Ishikawa (cell line): ENCODE data around the gene IRS2.

Source experiments
- CEBPB ChIP-seq: IDR thresholded peaks from 2 replicates; pipeline ENCODE4 v1.6.1; 2012
- CREB1 ChIP-seq: IDR thresholded peaks from 2 replicates; pipeline ENCODE4 v1.6.1; 2012; ENCODE audit warnings: low read depth
- EGR1 ChIP-seq: IDR thresholded peaks from 2 replicates; pipeline ENCODE4 v1.6.1; 2012
- EP300 ChIP-seq: IDR thresholded peaks from 2 replicates; pipeline ENCODE4 v1.6.1; 2012; ENCODE audit warnings: borderline replicate concordance
- FOXM1 ChIP-seq: IDR thresholded peaks from 2 replicates; pipeline ENCODE4 v1.6.1; 2012; ENCODE audit warnings: low read depth, borderline replicate concordance
- NFIC ChIP-seq: IDR thresholded peaks from 2 replicates; pipeline ENCODE4 v1.6.1; 2012
- RAD21 ChIP-seq: IDR thresholded peaks from 2 replicates; pipeline ENCODE4 v1.6.1; 2012; ENCODE audit warnings: low read depth
- TAF1 ChIP-seq: IDR thresholded peaks from 2 replicates; pipeline ENCODE4 v1.6.1; 2012; ENCODE audit warnings: low read depth, mild to moderate bottlenecking
- TCF12 ChIP-seq: IDR thresholded peaks from 2 replicates; pipeline ENCODE4 v1.6.1; 2012; ENCODE audit warnings: low read depth
- TEAD4 ChIP-seq: IDR thresholded peaks from 2 replicates; pipeline ENCODE4 v1.6.1; 2012
- YY1 ChIP-seq: IDR thresholded peaks from 2 replicates; pipeline ENCODE4 v1.6.1; 2012; ENCODE audit warnings: low read depth
- ZBTB7A ChIP-seq: IDR thresholded peaks from 2 replicates; pipeline ENCODE4 v1.6.1; 2012; ENCODE audit warnings: low read depth
- TF ChIP-seq, protein P1 (sequence below): IDR thresholded peaks from 2 replicates; pipeline ENCODE4 v1.6.1; 2012; ENCODE audit warnings: low read depth, mild to moderate bottlenecking
- TF ChIP-seq, protein P2 (sequence below): IDR thresholded peaks from 2 replicates; pipeline ENCODE4 v1.6.1; 2012
- TF ChIP-seq, protein P3 (sequence below): IDR thresholded peaks from 2 replicates; pipeline ENCODE4 v1.6.1; 2012

IRS2 gene

DNA sequence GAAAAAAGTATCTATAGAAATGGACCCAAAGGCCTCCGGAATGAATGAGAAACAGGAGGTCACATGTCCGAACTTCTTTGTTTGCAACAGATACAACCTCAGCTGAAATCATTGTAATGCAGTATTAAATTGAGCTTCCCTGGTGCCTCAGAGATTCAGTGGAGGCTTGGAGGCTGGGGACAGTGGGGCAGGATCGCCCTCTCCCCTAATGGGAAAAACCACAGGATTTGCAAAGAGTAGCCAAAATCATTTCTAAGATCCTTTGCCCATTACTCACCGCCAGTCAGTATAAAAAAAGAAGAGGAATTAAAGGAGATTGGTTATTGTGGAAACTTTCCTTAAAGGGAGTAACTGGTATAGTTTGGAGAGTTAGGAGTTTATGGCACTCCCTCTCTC, 30.4 kb upstream of the IRS2 start:
- TF ChIP-seq CEBPB = no peak

DNA sequence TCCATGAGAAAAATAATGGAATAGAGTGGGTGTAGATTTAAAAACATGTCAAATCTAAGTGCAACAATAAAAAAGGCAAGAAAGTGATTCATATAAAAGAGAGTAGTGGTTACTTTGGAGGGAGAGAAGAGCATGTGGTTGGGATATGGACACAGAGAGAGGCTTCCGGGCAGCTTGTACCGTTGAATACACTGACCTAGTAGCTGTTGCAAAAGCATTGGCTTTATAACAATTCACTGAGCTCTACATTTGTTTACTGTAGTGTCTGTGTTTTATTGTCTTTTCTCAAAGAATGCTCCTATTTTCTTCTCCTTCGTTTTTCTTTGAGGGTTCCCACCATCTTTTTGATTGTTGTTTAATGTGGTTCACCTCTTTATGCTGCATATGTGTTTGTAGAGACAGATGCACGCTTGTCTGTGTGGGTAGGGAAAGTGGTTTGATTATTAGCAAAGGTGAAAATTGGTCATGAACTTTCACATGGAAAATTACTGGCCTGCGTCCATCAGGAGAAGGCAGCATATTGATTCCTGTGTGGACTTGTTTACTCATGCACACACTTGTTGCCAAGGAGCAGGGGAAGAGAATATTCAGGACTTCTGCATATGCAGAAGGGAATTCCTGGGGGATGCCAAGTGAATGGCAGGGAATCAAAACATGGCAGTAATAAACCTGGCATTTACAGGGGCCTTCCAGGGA, 29.9 kb upstream of the IRS2 start:
- no peak for TF ChIP-seq EP300
- TF ChIP-seq CREB1 = no peak
- TF ChIP-seq, protein P1, sequence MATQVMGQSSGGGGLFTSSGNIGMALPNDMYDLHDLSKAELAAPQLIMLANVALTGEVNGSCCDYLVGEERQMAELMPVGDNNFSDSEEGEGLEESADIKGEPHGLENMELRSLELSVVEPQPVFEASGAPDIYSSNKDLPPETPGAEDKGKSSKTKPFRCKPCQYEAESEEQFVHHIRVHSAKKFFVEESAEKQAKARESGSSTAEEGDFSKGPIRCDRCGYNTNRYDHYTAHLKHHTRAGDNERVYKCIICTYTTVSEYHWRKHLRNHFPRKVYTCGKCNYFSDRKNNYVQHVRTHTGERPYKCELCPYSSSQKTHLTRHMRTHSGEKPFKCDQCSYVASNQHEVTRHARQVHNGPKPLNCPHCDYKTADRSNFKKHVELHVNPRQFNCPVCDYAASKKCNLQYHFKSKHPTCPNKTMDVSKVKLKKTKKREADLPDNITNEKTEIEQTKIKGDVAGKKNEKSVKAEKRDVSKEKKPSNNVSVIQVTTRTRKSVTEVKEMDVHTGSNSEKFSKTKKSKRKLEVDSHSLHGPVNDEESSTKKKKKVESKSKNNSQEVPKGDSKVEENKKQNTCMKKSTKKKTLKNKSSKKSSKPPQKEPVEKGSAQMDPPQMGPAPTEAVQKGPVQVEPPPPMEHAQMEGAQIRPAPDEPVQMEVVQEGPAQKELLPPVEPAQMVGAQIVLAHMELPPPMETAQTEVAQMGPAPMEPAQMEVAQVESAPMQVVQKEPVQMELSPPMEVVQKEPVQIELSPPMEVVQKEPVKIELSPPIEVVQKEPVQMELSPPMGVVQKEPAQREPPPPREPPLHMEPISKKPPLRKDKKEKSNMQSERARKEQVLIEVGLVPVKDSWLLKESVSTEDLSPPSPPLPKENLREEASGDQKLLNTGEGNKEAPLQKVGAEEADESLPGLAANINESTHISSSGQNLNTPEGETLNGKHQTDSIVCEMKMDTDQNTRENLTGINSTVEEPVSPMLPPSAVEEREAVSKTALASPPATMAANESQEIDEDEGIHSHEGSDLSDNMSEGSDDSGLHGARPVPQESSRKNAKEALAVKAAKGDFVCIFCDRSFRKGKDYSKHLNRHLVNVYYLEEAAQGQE = no peak
- TF ChIP-seq TCF12 = no peak
- no peak for TF ChIP-seq ZBTB7A
- TF ChIP-seq YY1 = no peak
- TF ChIP-seq, protein P2, sequence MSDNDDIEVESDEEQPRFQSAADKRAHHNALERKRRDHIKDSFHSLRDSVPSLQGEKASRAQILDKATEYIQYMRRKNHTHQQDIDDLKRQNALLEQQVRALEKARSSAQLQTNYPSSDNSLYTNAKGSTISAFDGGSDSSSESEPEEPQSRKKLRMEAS = no peak
- no peak for TF ChIP-seq TEAD4
- no peak for TF ChIP-seq NFIC
- TF ChIP-seq, protein P3, sequence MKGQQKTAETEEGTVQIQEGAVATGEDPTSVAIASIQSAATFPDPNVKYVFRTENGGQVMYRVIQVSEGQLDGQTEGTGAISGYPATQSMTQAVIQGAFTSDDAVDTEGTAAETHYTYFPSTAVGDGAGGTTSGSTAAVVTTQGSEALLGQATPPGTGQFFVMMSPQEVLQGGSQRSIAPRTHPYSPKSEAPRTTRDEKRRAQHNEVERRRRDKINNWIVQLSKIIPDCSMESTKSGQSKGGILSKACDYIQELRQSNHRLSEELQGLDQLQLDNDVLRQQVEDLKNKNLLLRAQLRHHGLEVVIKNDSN = no peak
- no peak for TF ChIP-seq EGR1
- no peak for TF ChIP-seq RAD21
- no peak for TF ChIP-seq CEBPB
- TF ChIP-seq FOXM1 = no peak
- TF ChIP-seq TAF1 = no peak

DNA sequence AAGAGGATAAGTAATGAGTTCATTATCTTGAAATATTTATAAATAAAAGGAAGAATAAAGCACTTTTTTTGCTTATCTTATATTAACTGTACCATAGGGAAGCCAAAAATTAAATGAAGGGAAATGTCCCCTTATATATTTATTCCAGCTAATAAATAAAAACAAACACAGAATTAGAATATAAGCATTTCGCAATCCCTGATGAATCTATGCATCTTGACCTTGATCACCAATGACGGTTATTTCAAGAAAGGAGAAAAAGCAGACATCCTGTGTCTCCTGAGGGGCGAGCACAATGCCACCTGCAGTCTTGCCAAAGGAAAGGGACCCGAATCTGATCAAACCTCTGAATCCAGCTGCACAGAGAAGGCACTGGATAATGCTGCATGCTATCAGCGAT, 29.3 kb upstream of the IRS2 start:
- no peak for TF ChIP-seq CREB1
- TF ChIP-seq RAD21 = no peak
- no peak for TF ChIP-seq FOXM1
- TF ChIP-seq, protein P2 = no peak
- no peak for TF ChIP-seq TAF1
- no peak for TF ChIP-seq EP300
- TF ChIP-seq EGR1 = no peak
- no peak for TF ChIP-seq TEAD4
- TF ChIP-seq NFIC = no peak
- TF ChIP-seq, protein P1 = no peak
- TF ChIP-seq TCF12 = no peak
- TF ChIP-seq, protein P3 = no peak
- no peak for TF ChIP-seq YY1
- no peak for TF ChIP-seq ZBTB7A
- no peak for TF ChIP-seq CEBPB

DNA sequence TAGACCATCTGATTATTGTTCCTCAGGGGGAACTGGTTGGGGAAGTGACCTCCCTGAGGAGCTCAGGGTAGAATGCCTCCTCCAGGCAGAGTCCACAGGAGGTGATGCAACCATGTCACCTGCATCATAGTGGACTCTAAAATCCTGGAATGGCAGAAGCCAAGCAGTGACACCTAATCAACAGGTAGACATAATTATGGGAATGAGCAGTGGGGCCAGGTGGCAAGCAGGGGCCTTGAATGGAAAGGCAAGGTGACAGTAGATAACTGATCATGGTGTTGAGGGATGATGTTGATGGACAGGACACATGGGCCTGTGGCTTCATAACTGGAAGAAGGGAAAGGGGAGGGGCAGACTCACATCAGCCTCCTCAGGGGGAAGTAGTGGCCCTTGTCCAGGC, 27.3 kb upstream of the IRS2 start:
- TF ChIP-seq, protein P2 = no peak
- TF ChIP-seq, protein P1 = no peak
- TF ChIP-seq, protein P3 = no peak
- TF ChIP-seq FOXM1 (no peak), TCF12 (no peak), CEBPB (no peak), YY1 (no peak), NFIC (no peak), RAD21 (no peak), ZBTB7A (no peak), TAF1 (no peak), EP300 (no peak), TEAD4 (no peak), EGR1 (no peak)
